Measurements from ENCODE around the gene FGD4.

FGD4 gene

DNA sequence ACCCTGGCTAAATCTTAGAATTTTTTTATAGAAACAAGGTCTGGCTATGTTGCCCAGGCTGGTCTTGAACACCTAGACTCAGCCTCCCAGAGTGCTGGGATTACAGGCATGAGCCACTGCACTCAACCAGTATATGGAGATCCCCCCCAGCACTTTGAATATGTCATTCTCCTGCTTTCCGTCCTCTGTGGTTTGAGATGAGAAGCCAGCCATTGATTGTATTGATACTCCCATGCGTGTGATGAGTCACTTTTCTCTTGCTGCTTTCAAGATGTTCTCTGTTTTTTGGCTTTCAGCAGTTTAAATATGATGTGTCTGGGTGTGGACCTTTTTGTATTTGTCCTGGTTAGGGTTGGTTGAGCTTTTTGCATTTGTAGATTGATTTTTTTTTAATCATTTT lies 204.5 kb downstream of the FGD4 start:
- no peak for DNase-seq (ENCODE audit: low spot score)
- no peak for FAIRE-seq

DNA sequence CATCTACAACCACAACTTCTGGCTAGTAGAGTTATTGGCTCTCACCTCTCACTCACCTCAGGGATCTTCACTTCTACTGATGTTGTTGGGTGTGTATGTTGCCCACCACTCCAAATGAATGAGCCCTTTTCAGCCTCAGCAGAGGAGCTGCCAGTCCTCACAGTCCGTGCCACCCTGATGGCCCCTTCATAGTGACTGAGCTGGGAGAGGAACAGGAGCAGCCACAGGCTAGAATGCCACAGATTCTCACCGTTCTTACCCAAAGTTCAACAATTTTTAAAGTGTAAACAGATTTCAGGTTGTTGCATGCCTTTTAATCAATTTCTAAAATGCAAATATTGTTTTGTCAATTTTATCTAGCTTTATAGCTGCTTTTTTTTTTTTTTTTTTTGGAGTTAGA lies 205.2 kb downstream of the FGD4 start:
- DNase-seq (ENCODE audit: low spot score): no peak
- no peak for FAIRE-seq

DNA sequence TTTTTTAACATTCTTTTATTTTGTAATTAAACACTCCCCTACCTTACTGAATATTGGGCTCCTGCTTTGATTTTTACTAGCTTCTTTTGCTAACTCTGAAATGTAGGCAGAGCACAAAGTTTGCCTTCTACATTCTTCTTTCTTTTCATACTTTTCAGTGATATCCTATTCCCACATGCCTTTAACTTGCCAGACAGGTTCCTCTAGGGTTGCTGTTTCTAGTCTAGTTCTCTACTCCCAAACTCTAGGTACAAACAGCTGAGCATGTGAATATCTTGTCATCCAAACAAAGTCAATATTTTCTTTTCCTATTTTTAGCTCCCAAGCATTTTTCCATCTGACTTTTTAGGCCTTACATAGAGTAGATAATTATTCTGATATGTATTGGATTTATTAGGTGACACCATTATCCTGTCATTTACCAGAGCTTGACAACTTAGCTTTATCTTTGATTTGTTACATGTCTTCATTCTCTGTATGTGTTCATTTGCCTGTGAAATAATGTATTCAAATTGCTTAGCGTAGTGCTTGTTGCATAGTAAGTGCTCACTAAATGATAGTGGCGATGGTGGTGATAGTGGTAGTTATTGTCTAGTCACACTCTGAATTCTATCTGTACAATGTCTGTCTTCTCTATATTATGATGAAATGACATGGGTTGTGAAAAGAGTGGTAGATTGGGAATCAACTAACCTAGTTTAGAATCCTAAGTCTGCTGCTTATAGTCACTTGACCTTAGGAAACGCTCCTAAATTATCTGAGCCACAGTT lies 206.2 kb downstream of the FGD4 start:
- DNase-seq (ENCODE audit: low spot score): no peak
- FAIRE-seq: peak; percentile 73

DNA sequence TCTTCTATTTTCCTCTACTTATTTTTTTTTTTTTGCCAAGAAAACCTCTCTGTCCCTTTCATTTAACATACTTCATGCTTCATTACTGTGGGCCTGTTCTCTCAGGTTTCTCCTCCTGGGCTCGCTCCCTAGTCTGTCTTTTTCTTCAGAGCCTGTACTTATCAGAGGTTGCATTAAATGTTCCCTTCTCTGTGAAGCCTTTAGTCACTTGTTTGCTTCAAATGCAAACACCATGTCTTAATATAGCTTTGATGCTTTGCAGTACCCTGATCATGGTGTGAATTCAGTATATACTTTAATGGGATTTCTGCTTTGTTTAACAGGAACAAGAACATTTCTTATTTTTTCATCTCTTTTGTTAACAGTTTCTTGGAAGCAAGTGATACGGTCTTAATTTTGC lies 207.1 kb downstream of the FGD4 start:
- no peak for DNase-seq (ENCODE audit: low spot score)
- no peak for FAIRE-seq

DNA sequence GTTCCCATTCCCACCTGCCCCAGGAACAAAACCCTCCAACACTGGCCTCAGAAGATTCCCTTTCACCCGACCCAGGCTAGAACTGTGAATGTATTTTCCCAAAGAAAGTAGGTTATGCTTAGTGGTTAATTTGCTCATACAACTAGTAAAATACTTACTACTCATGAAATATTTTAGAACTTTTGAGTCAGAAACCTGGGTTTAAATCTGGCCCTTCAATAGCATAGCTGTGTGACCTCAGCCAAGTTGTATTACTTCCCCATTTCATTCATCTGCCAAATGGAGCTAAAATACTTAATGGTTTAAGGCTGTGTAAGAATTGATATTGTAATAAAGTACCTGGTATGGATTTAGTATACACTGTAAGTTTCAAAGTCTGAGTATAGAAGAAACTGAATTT lies 210.6 kb downstream of the FGD4 start:
- DNase-seq (ENCODE audit: low spot score) (no peak), FAIRE-seq (no peak)

DNA sequence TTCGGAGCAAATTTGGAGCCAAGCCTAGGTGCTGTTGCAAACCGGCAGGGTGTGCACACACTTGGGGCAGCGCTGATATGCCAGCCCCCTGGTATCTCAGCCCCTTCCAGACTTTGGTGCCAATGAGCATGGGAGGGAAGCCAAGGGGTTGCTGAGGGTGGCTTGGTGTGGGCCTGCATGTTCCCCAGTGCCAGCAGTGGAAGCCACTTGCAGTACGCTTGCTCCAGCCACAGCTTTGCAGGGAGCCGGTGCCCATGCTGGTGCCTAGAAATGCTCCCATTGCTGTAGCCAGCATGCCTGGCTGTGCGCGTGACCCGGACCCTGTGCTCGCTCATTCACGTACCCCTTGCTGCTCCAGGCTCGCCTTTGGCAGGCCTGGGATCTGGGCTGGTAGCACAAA lies 212.6 kb downstream of the FGD4 start:
- no peak for DNase-seq (ENCODE audit: low spot score)
- FAIRE-seq: peak; percentile 44

DNA sequence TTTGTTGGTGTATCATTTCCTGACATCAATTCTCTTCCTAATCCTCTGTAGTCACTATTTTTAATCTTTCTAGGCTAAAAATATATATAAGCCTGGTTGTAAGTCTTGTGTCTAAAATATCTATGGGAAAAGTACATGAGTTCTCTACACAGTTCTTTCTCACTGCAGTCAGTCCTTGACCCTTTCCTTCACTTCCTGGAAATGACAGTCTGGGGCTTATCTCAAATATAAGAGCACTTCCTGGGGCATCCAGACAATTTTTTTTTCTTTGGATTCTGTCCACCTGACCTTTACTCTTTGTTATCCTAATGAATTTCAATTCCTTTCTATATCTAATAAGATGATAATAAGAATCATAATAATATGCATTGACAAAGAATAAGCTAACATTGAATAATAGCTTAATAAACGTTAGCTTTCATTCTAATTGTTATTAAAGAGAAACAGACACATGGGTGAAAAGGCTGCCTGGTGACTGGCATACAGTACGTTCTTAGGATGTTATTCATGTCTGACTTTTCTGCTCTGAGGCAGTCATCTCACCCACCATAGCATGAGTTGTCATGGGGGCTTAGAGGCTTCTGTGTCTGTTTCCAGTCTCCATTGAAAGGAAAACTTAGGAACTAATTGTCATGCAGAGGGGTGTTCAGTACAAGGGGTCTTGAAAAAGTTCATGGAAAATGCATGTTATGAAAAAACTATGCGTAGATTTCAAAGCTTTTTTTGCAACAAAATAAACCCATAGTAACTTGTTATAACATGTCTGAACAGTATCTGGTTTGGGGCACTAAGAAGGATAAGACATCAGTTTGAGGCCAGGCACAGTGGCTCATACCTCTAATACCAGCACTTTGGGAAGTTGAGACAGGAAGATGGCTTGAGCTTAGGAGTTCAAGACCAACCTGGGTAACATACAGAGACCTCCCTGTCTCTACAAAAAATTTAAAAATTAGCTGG lies 213.6 kb downstream of the FGD4 start:
- FAIRE-seq (no peak), DNase-seq (ENCODE audit: low spot score) (no peak)

DNA sequence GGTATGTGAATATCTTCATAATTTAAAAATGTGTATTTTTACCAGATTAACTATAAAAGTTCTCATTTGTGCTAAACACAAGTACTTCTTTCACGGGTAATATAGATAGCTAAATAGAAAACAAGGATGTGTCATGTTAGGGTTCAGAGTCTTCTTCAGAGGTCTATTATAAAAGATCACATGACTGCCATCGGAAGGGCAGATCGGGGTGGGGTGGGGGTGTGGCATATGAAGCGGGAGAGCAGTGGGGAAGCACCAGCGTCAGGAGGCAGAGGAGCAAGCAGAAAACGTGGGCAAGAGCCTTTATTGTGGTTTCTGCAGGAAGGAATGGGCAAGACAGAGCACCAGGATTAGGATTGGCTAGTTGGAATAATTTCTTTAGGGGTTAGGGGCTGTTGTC lies 216.1 kb downstream of the FGD4 start:
- FAIRE-seq (no peak), DNase-seq (ENCODE audit: low spot score) (no peak)

DNA sequence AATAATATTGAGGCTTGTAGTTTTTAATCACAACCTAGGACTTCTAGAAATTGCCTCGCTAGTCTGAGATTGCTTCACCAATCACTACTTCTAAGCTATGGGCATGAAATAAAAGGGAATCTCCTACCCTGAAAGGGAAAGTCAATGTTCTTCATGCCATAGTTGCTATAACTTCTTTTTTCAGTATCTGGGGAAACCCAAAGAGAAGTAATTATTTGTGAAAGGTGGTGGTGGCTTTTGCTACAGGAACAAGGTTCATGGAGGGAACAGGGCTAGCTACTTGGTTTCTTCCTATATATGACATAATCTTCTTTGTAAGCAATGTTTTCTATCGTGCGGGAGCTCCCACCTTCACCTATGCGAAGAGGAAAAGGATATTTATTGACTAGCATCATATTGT lies 218.2 kb downstream of the FGD4 start:
- DNase-seq (ENCODE audit: low spot score): no peak
- no peak for FAIRE-seq

DNA sequence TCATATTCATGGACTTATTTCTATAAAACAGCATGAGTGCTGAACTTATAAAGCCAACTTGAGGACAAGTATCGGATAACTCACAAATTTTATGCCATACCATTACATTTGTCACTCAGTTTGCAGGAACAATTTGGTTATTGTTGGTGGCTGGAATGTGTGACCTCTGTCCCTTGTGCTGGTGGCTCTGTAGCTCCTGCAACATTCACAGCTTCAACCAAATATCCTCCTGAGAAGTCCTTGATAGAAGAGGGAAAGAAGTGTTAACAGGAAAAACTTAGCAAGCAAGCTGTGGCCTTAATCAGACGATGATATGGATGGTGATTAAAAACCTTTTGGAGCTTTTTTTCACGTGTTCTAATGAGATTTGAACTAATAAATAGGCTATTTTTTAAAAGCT lies 218.8 kb downstream of the FGD4 start:
- no peak for FAIRE-seq

DNA sequence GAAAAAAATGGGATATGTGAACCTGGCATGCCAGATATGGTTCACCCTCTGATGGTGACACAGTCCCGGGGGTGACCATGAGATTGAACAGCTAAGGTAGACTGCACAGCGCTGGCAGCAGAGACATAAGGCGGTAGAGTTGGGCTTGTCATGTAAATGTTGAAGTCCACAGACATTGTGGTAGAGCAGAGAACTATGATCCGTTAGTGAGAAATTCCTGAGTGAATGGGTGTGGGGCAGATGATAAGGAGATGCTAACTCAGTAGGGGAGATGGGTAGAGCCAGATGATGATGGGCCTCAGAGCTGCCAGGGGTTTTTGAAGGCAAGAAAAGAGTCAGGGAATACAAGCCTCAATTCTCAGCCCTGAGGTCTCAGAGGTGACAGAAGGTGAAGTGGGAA lies 228.6 kb downstream of the FGD4 start:
- FAIRE-seq: no peak

More for the DNA sequence above, 218.8 kb downstream of the FGD4 start:
- DNase-seq (ENCODE audit: low spot score): no peak

DNA sequence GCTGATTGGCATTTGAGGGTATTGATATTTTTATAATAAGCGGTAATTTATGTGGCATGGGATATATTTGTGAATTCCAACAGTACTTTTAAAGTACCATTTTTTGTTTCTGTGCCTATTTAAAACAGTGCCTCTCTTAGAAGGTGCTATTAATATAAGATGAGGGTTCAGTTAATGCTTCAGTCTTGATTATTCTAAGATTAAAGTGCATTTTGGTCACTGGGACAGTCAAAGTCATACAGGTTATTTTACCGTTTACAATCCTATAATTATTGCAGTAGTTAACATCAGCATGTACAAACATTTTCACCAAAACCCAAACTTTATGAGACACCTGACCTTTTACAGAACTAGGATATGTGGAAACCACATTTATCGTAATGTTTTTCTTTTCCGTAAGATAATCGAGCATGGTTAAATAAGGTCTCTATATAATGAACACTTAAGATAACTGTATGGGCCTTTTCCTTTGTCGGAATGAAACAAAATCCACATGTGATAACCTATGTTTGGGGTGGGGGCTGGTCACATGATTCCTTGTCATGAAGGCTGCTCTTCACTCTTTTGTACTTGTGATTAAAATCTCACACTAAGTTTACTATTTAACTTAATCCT lies 242.0 kb downstream of the FGD4 start:
- no peak for FAIRE-seq

More for the DNA sequence above, 228.6 kb downstream of the FGD4 start:
- no peak for DNase-seq (ENCODE audit: low spot score)

DNA sequence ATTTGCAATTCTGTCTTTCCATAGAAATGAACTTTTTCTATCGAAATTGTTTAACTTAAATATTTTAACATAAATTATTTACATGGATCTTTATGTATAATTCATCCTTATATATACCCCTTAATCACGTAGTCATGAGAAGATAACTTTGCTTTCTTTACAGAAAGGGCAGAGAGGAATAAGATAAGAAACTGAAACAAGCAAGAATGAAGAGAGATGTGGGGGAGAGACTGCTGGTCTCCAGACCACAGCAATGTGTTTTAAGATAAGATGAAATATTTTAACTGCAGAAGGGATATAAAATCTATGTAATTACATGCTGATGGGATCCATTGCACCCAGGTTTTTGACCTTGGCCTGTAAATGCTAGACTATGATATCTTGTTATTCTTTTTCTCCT lies 245.1 kb downstream of the FGD4 start:
- DNase-seq (ENCODE audit: low spot score): no peak
- FAIRE-seq: no peak

More for the DNA sequence above, 242.0 kb downstream of the FGD4 start:
- no peak for DNase-seq (ENCODE audit: low spot score)

DNA sequence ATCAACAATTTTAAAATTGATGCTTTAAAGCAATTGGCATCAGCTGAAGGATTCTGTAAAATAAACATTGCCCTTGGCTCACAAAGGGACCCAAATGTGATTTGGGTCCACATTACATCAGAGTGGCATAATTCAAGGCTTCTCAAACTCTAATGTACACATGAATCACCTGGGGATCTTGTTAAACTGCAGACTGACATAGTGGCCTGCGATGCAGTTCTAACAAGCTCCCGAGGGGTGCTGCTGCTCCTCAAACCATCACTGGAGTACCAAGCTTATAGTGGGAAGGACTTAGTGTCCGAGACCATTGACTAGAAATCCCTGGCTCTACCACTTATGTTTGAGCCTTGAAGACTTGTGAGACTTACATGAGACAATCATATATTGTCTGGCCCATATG lies 247.9 kb downstream of the FGD4 start:
- DNase-seq (ENCODE audit: low spot score) (no peak), FAIRE-seq (no peak)

DNA sequence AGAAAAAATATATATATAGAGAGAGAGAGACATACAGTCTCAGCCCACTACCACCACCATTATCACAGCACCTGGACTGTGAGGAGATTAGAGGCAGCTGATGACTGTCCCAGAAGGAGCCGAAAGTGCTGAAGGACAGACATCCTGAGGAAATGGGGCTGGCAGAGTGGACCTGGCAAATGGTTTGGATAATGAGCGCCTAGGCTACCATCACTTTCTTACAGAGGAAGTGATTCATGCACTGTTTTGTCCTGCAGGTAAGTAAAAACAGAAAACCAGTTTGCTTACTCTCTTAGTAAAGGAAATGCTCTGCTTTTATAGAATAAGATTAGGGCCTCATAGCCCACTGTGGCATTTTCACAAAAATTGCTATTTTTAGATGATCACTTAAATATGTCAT lies 251.2 kb downstream of the FGD4 start:
- DNase-seq (ENCODE audit: low spot score) (no peak), FAIRE-seq (no peak)

DNA sequence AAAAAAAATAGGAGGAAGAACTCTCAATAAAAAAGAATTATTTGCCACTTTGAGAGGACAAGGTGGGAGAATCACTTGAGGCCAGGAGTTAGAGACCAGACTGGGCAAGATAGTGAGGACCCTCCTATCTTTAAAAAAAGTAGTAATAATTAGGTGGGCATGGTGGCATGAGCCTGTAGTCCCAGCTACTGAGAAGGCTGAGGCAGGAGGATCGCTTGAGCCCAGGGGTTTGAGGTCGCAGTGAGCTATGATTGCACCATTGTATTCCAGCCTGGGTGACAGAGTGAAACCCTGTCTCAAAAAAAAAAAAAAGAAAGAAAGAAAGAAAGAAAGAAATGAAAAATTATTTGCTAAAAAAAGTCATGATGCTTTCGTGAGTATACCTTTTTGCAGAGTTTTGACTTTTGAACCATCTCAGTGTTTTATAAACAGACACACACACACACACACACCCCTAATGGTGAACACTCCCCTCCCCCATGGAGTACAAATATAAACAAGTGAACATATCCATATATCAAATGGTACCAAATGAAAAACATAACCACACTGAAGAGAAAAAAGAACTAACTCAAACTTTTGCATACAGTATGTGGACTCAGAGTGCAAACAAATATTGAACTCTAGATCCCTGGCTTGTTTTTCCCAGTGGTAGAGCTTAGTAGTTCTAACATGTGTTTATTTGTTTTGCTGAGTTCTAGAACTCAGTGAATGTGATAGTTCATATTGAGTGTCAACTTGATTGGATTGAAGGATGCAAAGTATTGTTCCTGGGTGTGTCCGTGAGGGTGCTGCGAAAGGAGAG lies 252.0 kb downstream of the FGD4 start:
- DNase-seq (ENCODE audit: low spot score): no peak
- no peak for FAIRE-seq

DNA sequence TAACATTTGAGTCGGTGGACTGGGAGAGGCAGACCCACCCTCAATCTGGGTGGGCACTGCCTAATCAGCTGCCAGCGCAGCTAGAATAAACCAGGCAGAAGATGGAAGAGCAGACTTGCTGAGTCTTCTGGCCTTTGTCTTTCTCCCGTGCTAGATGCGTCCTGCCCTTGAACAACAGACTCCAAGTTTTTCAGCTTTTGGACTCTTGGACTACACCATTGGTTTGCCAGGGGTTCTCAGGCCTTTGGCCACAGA lies 252.5 kb downstream of the FGD4 start:
- FAIRE-seq (no peak), DNase-seq (ENCODE audit: low spot score) (no peak)

DNA sequence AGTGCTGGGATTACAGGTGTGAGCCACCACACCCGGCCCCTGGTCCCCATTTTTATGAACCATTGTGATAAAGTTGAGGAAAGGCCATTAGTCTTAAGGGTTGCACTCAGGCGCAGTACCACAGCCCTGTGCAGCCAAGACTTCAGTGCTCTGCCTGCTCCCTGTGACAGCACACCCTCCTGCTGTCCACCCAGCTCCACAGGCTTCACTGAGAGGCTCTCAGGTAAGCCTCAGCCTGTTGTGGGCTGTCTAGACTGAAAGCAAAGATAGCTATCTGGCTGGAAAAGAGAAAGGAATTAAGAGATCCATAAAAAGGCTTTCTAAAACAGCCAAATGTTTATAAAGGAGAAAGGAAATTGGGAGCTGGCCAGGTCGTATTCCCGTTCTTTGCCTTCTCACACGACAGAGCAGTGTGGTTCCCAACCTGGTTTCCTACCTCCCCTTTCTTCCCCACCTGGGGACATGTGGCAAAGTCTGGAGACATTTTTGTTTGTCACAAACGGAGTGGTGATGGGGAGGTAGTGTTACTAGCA lies 260.6 kb downstream of the FGD4 start:
- DNase-seq (ENCODE audit: low spot score) (no peak), FAIRE-seq (no peak)

DNA sequence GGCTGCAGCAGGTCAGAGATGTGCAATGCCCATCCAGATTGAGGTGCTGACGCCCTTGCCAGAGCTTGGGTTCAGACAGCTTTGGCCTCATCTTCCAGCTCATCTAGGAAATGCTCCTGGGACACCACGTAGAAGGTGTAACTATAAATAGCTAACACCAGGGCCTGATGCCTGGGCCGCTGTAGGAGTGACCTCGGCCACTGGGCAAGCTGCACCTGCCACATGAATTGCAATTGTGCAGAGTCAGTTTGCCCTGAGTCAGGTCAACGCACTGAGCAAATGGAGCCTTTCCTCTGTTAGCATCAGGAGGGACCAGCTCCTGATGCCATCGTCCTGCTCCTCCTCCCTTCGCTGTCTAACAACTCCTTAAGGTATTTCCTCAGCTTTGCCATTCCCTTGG lies 262.3 kb downstream of the FGD4 start:
- FAIRE-seq (no peak), DNase-seq (ENCODE audit: low spot score) (no peak)

DNA sequence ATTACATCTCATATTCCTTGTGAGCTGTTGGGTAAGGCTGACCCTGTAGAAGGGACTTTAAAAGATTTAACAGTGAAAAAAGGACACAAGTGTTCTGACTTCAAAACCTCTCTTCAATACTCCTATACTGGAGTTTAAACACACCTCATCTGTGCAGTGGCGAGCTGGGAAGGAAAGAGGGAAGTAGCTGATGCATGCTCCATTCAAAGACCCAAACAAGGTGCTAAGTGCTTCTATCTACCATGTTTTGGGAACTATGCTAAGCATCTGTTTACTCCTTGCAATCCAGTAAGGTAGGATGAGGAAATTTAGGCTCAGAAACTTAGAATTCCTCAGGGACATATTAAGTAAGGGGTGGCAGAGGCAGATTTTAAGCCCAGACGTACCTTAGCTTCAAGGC lies 263.3 kb downstream of the FGD4 start:
- DNase-seq (ENCODE audit: low spot score) (no peak), FAIRE-seq (no peak)

DNA sequence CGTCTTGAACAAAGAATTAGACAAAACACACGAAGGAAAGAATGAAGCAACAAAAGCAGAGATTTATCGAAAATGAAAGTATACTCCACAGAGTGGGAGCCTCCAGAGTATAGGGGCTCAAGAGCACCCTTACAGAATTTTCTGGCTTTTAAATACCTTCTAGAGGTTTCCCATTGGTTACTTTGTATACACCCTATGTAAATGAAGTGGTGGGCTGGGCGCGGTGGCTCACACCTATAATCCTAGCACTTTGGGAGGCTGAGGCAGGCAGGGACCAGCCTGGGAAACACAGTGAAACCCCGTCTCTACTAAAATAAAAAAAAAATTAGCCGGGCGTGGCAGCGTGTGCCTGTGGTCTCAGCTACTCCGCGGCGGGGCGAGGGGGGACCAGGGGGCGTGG lies 266.7 kb downstream of the FGD4 start:
- DNase-seq (ENCODE audit: low spot score): no peak
- FAIRE-seq: no peak

Measured in urothelium cell line (cell line).